Measurements from ENCODE around the gene SPATA21.

DNA sequence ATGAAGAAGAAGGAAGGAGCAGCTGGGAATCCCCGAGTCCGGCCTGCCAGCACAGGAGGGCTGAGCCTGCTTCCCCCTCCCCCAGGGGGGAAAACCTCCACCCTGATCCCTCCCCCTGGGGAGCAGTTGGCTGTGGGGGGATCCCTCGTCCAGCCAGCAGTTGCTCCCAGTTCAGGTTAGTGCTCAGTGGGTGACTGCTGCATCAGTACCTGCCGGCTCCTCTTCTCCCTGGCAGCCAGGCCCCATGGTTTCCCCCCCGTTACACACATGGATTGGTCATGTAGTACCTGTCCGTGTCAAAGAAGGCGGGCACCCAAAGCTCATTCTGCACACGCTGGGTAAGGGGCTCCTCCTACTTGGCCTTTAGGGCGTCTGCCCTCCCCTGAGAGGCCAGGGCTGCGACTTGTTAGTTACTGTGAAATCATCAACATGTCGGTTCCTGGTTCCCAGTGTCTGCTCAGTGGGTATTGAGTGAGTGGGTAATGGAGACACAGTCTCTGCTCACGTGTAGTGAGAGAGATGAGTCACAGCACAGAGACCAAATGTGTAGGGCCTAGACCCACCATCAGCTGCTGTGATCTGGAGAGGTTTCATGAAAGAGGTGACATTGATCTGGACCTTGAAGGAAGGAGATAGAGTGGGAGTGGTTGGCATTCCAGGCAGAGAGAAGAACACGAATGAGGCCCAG, 14.8 kb upstream of the SPATA21 start:
- TF ChIP-seq, protein P1, sequence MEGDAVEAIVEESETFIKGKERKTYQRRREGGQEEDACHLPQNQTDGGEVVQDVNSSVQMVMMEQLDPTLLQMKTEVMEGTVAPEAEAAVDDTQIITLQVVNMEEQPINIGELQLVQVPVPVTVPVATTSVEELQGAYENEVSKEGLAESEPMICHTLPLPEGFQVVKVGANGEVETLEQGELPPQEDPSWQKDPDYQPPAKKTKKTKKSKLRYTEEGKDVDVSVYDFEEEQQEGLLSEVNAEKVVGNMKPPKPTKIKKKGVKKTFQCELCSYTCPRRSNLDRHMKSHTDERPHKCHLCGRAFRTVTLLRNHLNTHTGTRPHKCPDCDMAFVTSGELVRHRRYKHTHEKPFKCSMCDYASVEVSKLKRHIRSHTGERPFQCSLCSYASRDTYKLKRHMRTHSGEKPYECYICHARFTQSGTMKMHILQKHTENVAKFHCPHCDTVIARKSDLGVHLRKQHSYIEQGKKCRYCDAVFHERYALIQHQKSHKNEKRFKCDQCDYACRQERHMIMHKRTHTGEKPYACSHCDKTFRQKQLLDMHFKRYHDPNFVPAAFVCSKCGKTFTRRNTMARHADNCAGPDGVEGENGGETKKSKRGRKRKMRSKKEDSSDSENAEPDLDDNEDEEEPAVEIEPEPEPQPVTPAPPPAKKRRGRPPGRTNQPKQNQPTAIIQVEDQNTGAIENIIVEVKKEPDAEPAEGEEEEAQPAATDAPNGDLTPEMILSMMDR (optimal IDR thresholded peaks at IDR 0.05 in 1 of 3, IDR thresholded peaks at IDR 0.05 in 1 of 3, conservative IDR thresholded peaks at IDR 0.05 in 1 of 3; ENCODE audit: extremely low read depth in 1 of 3, insufficient read depth in 2 of 3, low read length in 3 of 3), result no peak
- no peak for TF ChIP-seq EZH2 (IDR thresholded peaks at IDR 0.05; ENCODE audit: low read length)
